ENCODE results near the gene HOXD9.

- TF ChIP-seq POLR2AphosphoS5 (IDR thresholded peaks at IDR 0.05; ENCODE audit: low read depth, low read length) = no peak
- TF ChIP-seq POLR2A (IDR thresholded peaks at IDR 0.05; ENCODE audit: low read depth, low read length) = no peak
- no peak for TF ChIP-seq SPI1 (IDR thresholded peaks at IDR 0.05; ENCODE audit: low read depth, low read length)
- no peak for TF ChIP-seq TAF1 (IDR thresholded peaks at IDR 0.05; ENCODE audit: low read depth, low read length)
- no peak for TF ChIP-seq POU2F2 (IDR thresholded peaks at IDR 0.05; ENCODE audit: low read depth, low read length)
- no peak for TF ChIP-seq PAX5 (IDR thresholded peaks at IDR 0.05; ENCODE audit: insufficient read depth, low read length, severe bottlenecking)
Observed at GRCh38 chr2:176079831-176080539, 42.5 kb upstream of the HOXD9 start.
